Measurements from ENCODE around the gene HIP1R. TPM values are rescaled to one million over a fixed set of nuclear protein-coding genes. Genes with fewer than 3 reads are reported as not detected.

The HIP1R gene
- polyA plus RNA-seq, 2 of the 4 experiments (the other 2 are of a cell fraction), result 9.0 to 10.6 TPM

- 51% methylated on average over 11 of the region's 11 CpGs for WGBS (ENCODE audit: missing lambda C conversion rate)
- Histone ChIP-seq H3K9me3 (no peaks in the 10 kb centered on the region), H3K27ac (no peak overlapping the region), H3K4me3 (no peak overlapping the region), H3K4me1 (peaks cover 15% of the 10 kb centered on the region; the same call in 2 of the 3 replicates), H3K4me2 (0 out of 3 replicates have a peak overlapping the region, but pooled peaks have one; percentile 10)
- no peak for DNase-seq (ENCODE audit: low read depth in 1 of 2, low spot score in 1 of 2)
- ChIA-PET CTCF (interaction anchor here (0.9 to 1.1 kb wide), 2 partner anchors 11 to 30 kb away, joined by 4 to 5 read pairs; no protein-coding TSS in a partner anchor), POLR2A (no interaction called here)
- no peak for ATAC-seq
- TF ChIP-seq MYC (IDR thresholded peaks at IDR 0.05; ENCODE audit: borderline replicate concordance, low read length), result no peak
- TF ChIP-seq REST (IDR thresholded peaks at IDR 0.05), result no peak
- no peak for TF ChIP-seq HDAC2 (IDR thresholded peaks at IDR 0.05)
- no peak for TF ChIP-seq ZSCAN20 (CRISPR knock-in tag; IDR thresholded peaks at IDR 0.05)
- no peak for TF ChIP-seq ZFP36 (IDR thresholded peaks at IDR 0.05; ENCODE audit: borderline replicate concordance, partially characterized antibody)
- TF ChIP-seq BCL3 (IDR thresholded peaks at IDR 0.05), result no peak
- no peak for TF ChIP-seq CHD4 (IDR thresholded peaks at IDR 0.05; ENCODE audit: borderline replicate concordance)
- TF ChIP-seq USF2 (IDR thresholded peaks at IDR 0.05), result no peak
- FAIRE-seq, result no peak
Measured at GRCh38 chr12:122823429-122823828, 11.8 kb upstream of the HIP1R start.

- ChIA-PET CTCF (interaction anchor here (0.6 to 8.0 kb wide), 7 partner anchors 8 to 416 kb away, joined by 3 to 50 read pairs (median 4); no protein-coding TSS in a partner anchor), POLR2A (interaction anchor here (0.6 to 0.7 kb wide), 4 partner anchors 57 to 600 kb away, joined by 3 to 9 read pairs (median 4); partner anchors contain the start of gene DIABLO)
- no peaks in the 10 kb centered on the region for H3K9me3 ChIP-seq
- FAIRE-seq (peak; percentile 73), DNase-seq (ENCODE audit: low read depth in 1 of 2, low spot score in 1 of 2) (peak; percentile 58 to 79), ATAC-seq (peak; percentile 80 to 84; a peak in 4 of 6 replicates)
- peak overlapping the region; percentile 76 for H3K4me2 ChIP-seq
- peak; percentile 10 for TF ChIP-seq MAFK (IDR thresholded peaks at IDR 0.05; ENCODE audit: partially characterized antibody)
- no peak for TF ChIP-seq CTCF (IDR thresholded peaks at IDR 0.05)
- peak overlapping the region; percentile 76 to 78 for H3K27ac ChIP-seq
- H3K4me1 ChIP-seq, result peaks cover 20% of the 10 kb centered on the region; the same call in 2 of the 3 replicates
- H3K4me3 ChIP-seq, result peak overlapping the region; percentile 60
- under 1% methylated on average over 22 of the region's 22 CpGs for WGBS (ENCODE audit: missing lambda C conversion rate)
Measured at GRCh38 chr12:122825773-122826724, 9.2 kb upstream of the HIP1R start.

- FAIRE-seq (no peak), DNase-seq (ENCODE audit: low read depth in 1 of 2, low spot score in 1 of 2) (no peak), ATAC-seq (no peak)
- H3K4me2 ChIP-seq, result peak overlapping the region; percentile 76
- H3K4me3 ChIP-seq, result peak overlapping the region; percentile 60; the same call in 1 of the 3 replicates
- H3K9me3 ChIP-seq, result no peaks in the 10 kb centered on the region
- CTCF ChIA-PET, result interaction anchor here (1.1 to 8.0 kb wide), 4 partner anchors 11 to 33 kb away, joined by 3 to 50 read pairs (median 4); no protein-coding TSS in a partner anchor
- peaks cover 24% of the 10 kb centered on the region; the same call in 2 of the 3 replicates for H3K4me1 ChIP-seq
- POLR2A ChIA-PET, result interaction anchor here (0.6 kb wide), 1 partner anchor 115 kb away, joined by 4 read pairs; no protein-coding TSS in a partner anchor
- H3K27ac ChIP-seq, result peak overlapping the region; percentile 58 to 76; a peak in 3 of 6 replicates
- 41% methylated on average over 5 of the region's 5 CpGs for WGBS (ENCODE audit: missing lambda C conversion rate)
- TF ChIP-seq PBX3 (IDR thresholded peaks at IDR 0.05), result no peak
- TF ChIP-seq REST (IDR thresholded peaks at IDR 0.05), result no peak
- TF ChIP-seq RNF2 (IDR thresholded peaks at IDR 0.05; ENCODE audit: borderline replicate concordance, low read depth), result no peak
- TF ChIP-seq FOSB (CRISPR knock-in tag; IDR thresholded peaks at IDR 0.05), result no peak
- no peak for TF ChIP-seq EHF (CRISPR knock-in tag; IDR thresholded peaks at IDR 0.05)
- no peak for TF ChIP-seq RAD21 (conservative IDR thresholded peaks at IDR 0.05 in 1 of 2, IDR thresholded peaks at IDR 0.05 in 1 of 2)
Measured at GRCh38 chr12:122827258-122827657, 8.0 kb upstream of the HIP1R start.

Data from A549 (cell line).